Fibroblast of lung (primary cell): Measurements from ENCODE around the gene HEATR9. TPM values are rescaled to one million over a fixed set of nuclear protein-coding genes. Genes with fewer than 3 reads are reported as not detected.

Experiments
- DNase-seq, 2 donors: peaks; one replicate each; pipeline versions ENCODE4 v3.0.0 to v3.0.0-alpha.2; 2010; ENCODE audit warnings: low read depth in 2 of 2
- H2AFZ ChIP-seq: 2 replicates; pipeline ENCODE4 v1.5.1; 2012; ENCODE audit warnings: low read length, control low read depth, inconsistent platforms
- H3K27ac ChIP-seq: 2 replicates; pipeline ENCODE4 v1.5.1; 2011; ENCODE audit warnings: low read length, control low read depth; ENCODE audit not compliant: insufficient read depth
- H3K27me3 ChIP-seq: 2 replicates; pipeline ENCODE4 v1.5.1; 2011; ENCODE audit warnings: mild to moderate bottlenecking, low read length; ENCODE audit not compliant: control insufficient read depth, insufficient read depth
- H3K36me3 ChIP-seq: 2 replicates; pipeline ENCODE4 v1.5.1; 2011; ENCODE audit warnings: low read length; ENCODE audit not compliant: control insufficient read depth, insufficient read depth
- H3K4me1 ChIP-seq: 2 replicates; pipeline ENCODE4 v1.5.1; 2011; ENCODE audit warnings: low read length; ENCODE audit not compliant: control insufficient read depth, insufficient read depth; ENCODE audit errors: extremely low read depth
- H3K4me2 ChIP-seq: 2 replicates; pipeline ENCODE4 v1.5.1; 2011; ENCODE audit warnings: low read length, control low read depth; ENCODE audit not compliant: insufficient read depth; ENCODE audit errors: extremely low read depth
- H3K4me3 ChIP-seq, 4 experiments: fragments of 200-600 bp in 1 of 4; sonication (generic) in 1 of 4; replicated peaks in 1 of 4; 2 replicates each; pipeline ENCODE4 v1.5.1; 2011 to 2016; ENCODE audit warnings: low read length in 4 of 4, low read depth in 3 of 4, mild to moderate bottlenecking in 3 of 4, control low read depth in 2 of 4, inconsistent platforms in 1 of 4, mixed read lengths in 1 of 4; ENCODE audit not compliant: insufficient read depth in 1 of 4; ENCODE audit errors: control extremely low read depth in 1 of 4
- H3K79me2 ChIP-seq: 2 replicates; pipeline ENCODE4 v1.5.1; 2012; ENCODE audit warnings: mild to moderate bottlenecking, low read length, inconsistent platforms; ENCODE audit not compliant: control insufficient read depth, insufficient read depth
- H3K9ac ChIP-seq: 2 replicates; pipeline ENCODE4 v1.5.1; 2011; ENCODE audit warnings: mild to moderate bottlenecking, low read length, control low read depth; ENCODE audit not compliant: insufficient read depth
- H3K9me3 ChIP-seq: 2 replicates; pipeline ENCODE4 v1.5.1; 2012; ENCODE audit warnings: low read depth, low read length; ENCODE audit not compliant: control insufficient read depth, insufficient read depth
- H4K20me1 ChIP-seq: 2 replicates; pipeline ENCODE4 v1.5.1; 2011; ENCODE audit warnings: low read length; ENCODE audit not compliant: control insufficient read depth, insufficient read depth; ENCODE audit errors: extremely low read depth
- CTCF ChIP-seq, 2 donors: IDR thresholded peaks in 1 of 2; conservative IDR thresholded peaks in 1 of 2; 1 replicate in 1 of 2; 2 replicates in 1 of 2; pipeline ENCODE4 v1.5.1; 2011 to 2012; ENCODE audit warnings: low read length in 2 of 2, control low read depth in 1 of 2, inconsistent platforms in 1 of 2, low read depth in 1 of 2, mild to moderate bottlenecking in 1 of 2
- EZH2 ChIP-seq: IDR thresholded peaks from 2 replicates; pipeline ENCODE4 v1.5.1; 2012; ENCODE audit warnings: low read length, control low read depth, mild to moderate bottlenecking; ENCODE audit errors: missing control alignments
- polyA plus RNA-seq, 2 donors: library from polyadenylated mRNA; depleted of rRNA in 1 of 2; stranded (reverse) in 1 of 2; unstranded in 1 of 2; fragments of >200 nt; gene quantifications; 2 replicates each; pipeline ENCODE4 v1.2.1, GENCODE V29; 2011 to 2012; ENCODE audit warnings: missing spikeins in 1 of 2
- total RNA-seq: library from RNA; depleted of rRNA; stranded (reverse); fragments of >200 nt; gene quantifications from 2 replicates; pipeline ENCODE4 v1.2.1, GENCODE V29; 2014

Gene HEATR9
- total and polyA plus RNA-seq, 2 donors (not counting 1 experiment from before 2014, with no cell fraction given) = not detected

GRCh38 chr17:35855965-35856364, 12.7 kb downstream of the HEATR9 start:
- TF ChIP-seq CTCF (conservative IDR thresholded peaks at IDR 0.05 in 1 of 2, IDR thresholded peaks at IDR 0.05 in 1 of 2; ENCODE audit: low read depth in 1 of 2, low read length in 2 of 2) (no peak), EZH2 (no peak)
- no peaks in the 10 kb centered on the region for H3K9me3 ChIP-seq
- H3K4me1 ChIP-seq = no peaks in the 10 kb centered on the region

DNA sequence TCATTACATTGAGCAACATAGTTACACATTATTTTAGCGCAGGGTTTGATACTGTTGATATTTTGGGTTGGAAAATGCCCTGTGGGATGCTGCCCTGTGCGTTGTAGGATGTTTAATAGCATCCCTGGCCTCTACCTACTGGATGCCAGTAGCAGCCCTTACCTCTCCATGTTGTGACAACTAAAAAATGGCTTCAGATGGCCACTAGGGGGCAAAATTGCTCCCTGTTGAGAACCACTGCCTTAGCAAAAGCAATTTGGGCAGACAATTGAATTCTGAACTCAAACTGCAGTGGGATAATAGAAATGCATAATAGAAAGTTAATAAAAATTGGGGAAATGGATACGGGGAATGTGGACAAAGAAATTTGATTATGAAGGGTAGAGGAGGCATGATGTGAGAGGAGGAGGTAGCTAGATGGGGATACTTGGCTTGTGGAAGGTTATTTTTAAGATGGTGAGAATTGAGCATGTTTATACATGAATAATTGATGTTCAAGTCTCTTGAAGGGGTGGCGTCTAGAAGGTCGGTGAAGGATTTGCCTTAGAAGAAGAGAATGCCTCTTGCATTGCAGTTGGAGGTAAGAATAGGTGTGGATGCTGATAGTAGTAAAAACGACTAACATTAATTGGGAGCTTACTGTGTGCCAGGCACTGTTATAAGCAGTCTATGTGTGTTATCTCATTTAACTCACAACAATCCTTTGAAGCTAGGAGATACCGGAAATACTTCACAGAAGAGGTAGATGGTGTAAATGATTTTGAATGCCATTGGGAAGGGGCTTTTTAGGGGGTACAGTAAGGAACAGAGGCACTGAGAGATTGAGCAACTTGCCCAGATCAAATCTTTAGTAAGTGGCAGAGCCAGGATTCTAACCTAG, 19.0 kb downstream of the HEATR9 start:
- Histone ChIP-seq H3K36me3 (no peaks in the 10 kb centered on the region), H3K4me2 (no peak overlapping the region), H3K9ac (no peak overlapping the region), H4K20me1 (no peaks in the 10 kb centered on the region), H3K4me3 (no peak overlapping the region), H3K79me2 (no peaks in the 10 kb centered on the region), H2AFZ (no peak overlapping the region), H3K27me3 (no peaks in the 10 kb centered on the region), H3K4me1 (no peaks in the 10 kb centered on the region), H3K9me3 (no peaks in the 10 kb centered on the region), H3K27ac (no peak overlapping the region)
- peak; percentile 53 to 77 for DNase-seq
- TF ChIP-seq EZH2 = no peak
- TF ChIP-seq CTCF (conservative IDR thresholded peaks at IDR 0.05 in 1 of 2, IDR thresholded peaks at IDR 0.05 in 1 of 2; ENCODE audit: low read depth in 1 of 2, low read length in 2 of 2) = peak; percentile 80 to 83

More at GRCh38 chr17:35855965-35856364, 12.7 kb downstream of the HEATR9 start:
- DNase-seq = no peak
- Histone ChIP-seq H4K20me1 (peaks cover 3% of the 10 kb centered on the region), H3K4me2 (no peak overlapping the region), H3K36me3 (no peaks in the 10 kb centered on the region), H3K27me3 (no peaks in the 10 kb centered on the region), H3K27ac (no peak overlapping the region), H3K79me2 (no peaks in the 10 kb centered on the region), H3K9ac (no peak overlapping the region), H3K4me3 (no peak overlapping the region), H2AFZ (no peak overlapping the region)

DNA sequence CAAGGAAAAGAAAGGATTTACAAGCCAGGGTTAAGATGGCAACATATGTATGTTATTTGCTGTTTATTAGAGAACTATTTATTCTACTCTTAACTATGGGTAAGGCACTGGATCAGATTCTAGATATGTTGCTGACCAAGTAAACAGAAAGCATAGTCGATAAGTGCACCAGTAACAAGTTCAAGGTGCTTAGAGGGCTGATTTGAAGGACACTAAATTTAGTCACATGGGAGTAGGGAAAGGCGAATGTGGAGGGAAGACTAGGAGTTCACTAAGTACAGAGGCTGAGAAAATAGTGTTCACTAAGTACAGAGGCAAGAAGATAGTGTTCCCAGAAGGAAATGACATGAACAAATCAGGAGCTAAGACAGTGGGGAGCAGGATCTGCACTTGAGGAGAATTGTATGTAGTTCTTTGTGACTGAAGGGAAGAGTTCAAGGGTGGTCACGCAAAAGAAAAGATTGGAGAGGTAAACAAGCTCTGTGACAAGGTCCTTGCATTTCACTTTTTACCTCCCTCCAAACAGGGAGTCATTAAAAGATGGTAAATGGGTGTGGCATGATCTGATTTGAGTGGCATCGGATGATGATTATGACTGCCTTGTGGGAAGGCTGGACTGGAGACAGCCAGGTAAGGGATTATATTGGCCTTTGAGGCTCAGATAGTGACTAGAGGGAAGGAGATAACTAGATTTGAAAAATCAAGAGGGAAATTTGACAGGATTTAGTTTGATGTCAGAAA, 20.9 kb downstream of the HEATR9 start:
- TF ChIP-seq CTCF (conservative IDR thresholded peaks at IDR 0.05 in 1 of 2, IDR thresholded peaks at IDR 0.05 in 1 of 2; ENCODE audit: low read depth in 1 of 2, low read length in 2 of 2) = no peak
- TF ChIP-seq EZH2 = no peak
- H3K4me2 ChIP-seq = no peak overlapping the region
- no peaks in the 10 kb centered on the region for H3K4me1 ChIP-seq
- no peaks in the 10 kb centered on the region for H3K36me3 ChIP-seq
- H3K27me3 ChIP-seq = no peaks in the 10 kb centered on the region
- H3K4me3 ChIP-seq = no peak overlapping the region
- H3K9ac ChIP-seq = no peak overlapping the region
- no peaks in the 10 kb centered on the region for H3K9me3 ChIP-seq
- no peak overlapping the region for H2AFZ ChIP-seq
- no peak overlapping the region for H3K27ac ChIP-seq
- no peak for DNase-seq
- no peaks in the 10 kb centered on the region for H4K20me1 ChIP-seq
- no peaks in the 10 kb centered on the region for H3K79me2 ChIP-seq
